Progenitor cell of endocrine pancreas (in vitro differentiated cells): Measurements from ENCODE around the gene DLL3. TPM values are rescaled to one million over a fixed set of nuclear protein-coding genes. Genes with fewer than 3 reads are reported as not detected.
"Not testable (repeated sequence)": the region's sequence is repeated elsewhere in the genome, so short reads cannot be mapped to it uniquely, and the experiment has no call there.

Experiments used
- DNase-seq: peaks from one replicate; pipeline ENCODE4 v3.0.0; 2021; ENCODE audit warnings: low spot score; ENCODE audit not compliant: unreplicated experiment
- H3K27ac Mint-ChIP-seq: 2 replicates; pipeline ENCODE4 v1.8.0; 2021; ENCODE audit warnings: mild to moderate bottlenecking, moderate library complexity, mixed read lengths
- H3K27me3 Mint-ChIP-seq: 2 replicates; pipeline ENCODE4 v1.8.0; 2021; ENCODE audit warnings: mixed read lengths
- H3K36me3 Mint-ChIP-seq: 2 replicates; pipeline ENCODE4 v1.8.0; 2022; ENCODE audit warnings: mixed read lengths; ENCODE audit not compliant: insufficient read depth
- H3K4me1 Mint-ChIP-seq: 2 replicates; pipeline ENCODE4 v1.8.0; 2021; ENCODE audit warnings: low read depth, mixed read lengths
- H3K4me3 Mint-ChIP-seq: 2 replicates; pipeline ENCODE4 v1.8.0; 2021; ENCODE audit warnings: low read depth, mild to moderate bottlenecking, moderate library complexity, mixed read lengths
- H3K9me3 Mint-ChIP-seq: 2 replicates; pipeline ENCODE4 v1.8.0; 2021; ENCODE audit warnings: low read depth, mixed read lengths
- long read RNA-seq: library from polyadenylated mRNA; unstranded; transcript quantifications from one replicate; pipeline ENCODE4 v2.0.0, GENCODE V29; 2020
- total RNA-seq: library from RNA; stranded (reverse); gene quantifications from 2 replicates; pipeline ENCODE4 v1.2.1, GENCODE V29; 2021
- TF ChIP-seq, protein P1 (sequence below): fragments of 200-600 bp; sonication (generic); IDR thresholded peaks from one replicate; pipeline ENCODE4 v1.5.0; 2021; ENCODE audit warnings: antibody characterized with exemption, mild to moderate bottlenecking; ENCODE audit not compliant: unreplicated experiment

DLL3 gene, protein sequence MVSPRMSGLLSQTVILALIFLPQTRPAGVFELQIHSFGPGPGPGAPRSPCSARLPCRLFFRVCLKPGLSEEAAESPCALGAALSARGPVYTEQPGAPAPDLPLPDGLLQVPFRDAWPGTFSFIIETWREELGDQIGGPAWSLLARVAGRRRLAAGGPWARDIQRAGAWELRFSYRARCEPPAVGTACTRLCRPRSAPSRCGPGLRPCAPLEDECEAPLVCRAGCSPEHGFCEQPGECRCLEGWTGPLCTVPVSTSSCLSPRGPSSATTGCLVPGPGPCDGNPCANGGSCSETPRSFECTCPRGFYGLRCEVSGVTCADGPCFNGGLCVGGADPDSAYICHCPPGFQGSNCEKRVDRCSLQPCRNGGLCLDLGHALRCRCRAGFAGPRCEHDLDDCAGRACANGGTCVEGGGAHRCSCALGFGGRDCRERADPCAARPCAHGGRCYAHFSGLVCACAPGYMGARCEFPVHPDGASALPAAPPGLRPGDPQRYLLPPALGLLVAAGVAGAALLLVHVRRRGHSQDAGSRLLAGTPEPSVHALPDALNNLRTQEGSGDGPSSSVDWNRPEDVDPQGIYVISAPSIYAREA
- 0.93 and 1.1 TPM in 2 replicates for total RNA-seq
- long read RNA-seq: 0 reads

DNA sequence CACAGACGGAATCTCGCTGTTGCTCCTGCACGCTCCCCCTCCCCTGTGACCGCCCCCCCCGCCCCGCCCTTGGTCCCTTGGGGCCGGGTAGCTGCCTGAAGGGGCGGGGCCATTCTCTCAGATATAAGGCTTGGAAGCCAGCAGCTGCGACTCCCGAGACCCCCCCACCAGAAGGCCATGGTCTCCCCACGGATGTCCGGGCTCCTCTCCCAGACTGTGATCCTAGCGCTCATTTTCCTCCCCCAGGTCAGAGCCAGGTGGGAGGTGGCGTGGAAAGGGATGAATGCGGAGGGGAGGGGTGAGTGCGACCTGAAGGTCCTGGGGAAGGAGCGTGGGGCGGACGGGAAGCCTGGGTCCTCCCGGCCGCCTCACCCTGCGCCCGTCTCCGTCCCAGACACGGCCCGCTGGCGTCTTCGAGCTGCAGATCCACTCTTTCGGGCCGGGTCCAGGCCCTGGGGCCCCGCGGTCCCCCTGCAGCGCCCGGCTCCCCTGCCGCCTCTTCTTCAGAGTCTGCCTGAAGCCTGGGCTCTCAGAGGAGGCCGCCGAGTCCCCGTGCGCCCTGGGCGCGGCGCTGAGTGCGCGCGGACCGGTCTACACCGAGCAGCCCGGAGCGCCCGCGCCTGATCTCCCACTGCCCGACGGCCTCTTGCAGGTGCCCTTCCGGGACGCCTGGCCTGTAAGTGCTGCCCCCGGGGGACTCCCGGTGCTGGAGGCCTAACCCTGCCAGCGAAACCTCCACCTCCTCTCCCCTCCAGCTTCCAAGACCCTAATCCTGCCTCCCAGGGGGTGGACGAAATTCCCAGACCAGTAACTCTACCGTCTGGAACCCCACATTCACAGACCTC, at the start of gene DLL3:
TSS of gene DLL3 (plus strand) at position 150 of the 845 bp plus-strand sequence. CDS start at position 178, 28 bp downstream.
- H3K27me3 Mint-ChIP-seq: peaks cover 64% of the 10 kb centered on the region
- H3K4me1 Mint-ChIP-seq: peaks cover 8% of the 10 kb centered on the region
- peak within 1 kb of the TSS; percentile 43 for H3K4me3 Mint-ChIP-seq
- H3K9me3 Mint-ChIP-seq: no peaks in the 10 kb centered on the region
- TF ChIP-seq, protein P1, sequence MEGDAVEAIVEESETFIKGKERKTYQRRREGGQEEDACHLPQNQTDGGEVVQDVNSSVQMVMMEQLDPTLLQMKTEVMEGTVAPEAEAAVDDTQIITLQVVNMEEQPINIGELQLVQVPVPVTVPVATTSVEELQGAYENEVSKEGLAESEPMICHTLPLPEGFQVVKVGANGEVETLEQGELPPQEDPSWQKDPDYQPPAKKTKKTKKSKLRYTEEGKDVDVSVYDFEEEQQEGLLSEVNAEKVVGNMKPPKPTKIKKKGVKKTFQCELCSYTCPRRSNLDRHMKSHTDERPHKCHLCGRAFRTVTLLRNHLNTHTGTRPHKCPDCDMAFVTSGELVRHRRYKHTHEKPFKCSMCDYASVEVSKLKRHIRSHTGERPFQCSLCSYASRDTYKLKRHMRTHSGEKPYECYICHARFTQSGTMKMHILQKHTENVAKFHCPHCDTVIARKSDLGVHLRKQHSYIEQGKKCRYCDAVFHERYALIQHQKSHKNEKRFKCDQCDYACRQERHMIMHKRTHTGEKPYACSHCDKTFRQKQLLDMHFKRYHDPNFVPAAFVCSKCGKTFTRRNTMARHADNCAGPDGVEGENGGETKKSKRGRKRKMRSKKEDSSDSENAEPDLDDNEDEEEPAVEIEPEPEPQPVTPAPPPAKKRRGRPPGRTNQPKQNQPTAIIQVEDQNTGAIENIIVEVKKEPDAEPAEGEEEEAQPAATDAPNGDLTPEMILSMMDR: no peak
- no peak for DNase-seq
- peak within 1 kb of the TSS; percentile 1 for H3K27ac Mint-ChIP-seq
- no peaks in the 10 kb centered on the region for H3K36me3 Mint-ChIP-seq

DNA sequence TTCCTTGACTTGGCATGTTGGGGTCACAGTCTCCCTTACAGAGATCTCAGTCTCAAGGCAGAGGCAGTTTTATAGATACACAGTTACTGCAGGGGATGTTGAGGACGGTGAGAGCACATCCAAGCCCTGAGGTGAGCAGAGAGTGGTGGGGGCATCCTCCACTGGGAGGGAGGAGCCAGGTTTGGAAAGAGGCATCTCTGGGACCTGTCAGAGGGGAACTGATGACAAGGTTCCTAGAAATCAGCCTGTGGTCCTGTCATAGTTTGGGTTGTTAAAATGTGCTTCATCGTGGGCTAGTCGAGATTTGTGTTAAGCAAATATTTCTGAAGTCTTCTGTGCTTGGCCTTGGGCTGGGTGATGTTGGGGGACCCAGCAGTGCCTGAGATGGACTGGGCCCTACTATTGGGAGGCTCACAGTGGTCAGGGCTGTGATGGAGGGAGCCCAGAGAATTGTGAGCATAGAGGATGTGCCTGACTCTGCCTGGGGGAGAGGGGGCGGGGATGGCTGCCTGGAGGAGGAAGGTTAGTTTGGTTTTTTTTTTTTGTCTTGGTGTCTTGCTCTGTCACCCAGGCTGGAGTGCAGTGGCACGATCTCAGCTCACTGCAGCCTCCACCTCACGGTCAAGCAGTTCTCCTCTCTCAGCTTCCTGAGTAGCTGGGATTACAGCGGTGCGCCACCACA, 49.5 kb upstream of the DLL3 start:
- Mint-ChIP-seq H3K27me3 (no peaks in the 10 kb centered on the region), H3K4me1 (peaks cover 16% of the 10 kb centered on the region), H3K27ac (peak overlapping the region; percentile 82), H3K9me3 (no peaks in the 10 kb centered on the region), H3K36me3 (peaks cover 18% of the 10 kb centered on the region), H3K4me3 (no peak overlapping the region)
- DNase-seq: no peak
- TF ChIP-seq, protein P1: no peak

DNA sequence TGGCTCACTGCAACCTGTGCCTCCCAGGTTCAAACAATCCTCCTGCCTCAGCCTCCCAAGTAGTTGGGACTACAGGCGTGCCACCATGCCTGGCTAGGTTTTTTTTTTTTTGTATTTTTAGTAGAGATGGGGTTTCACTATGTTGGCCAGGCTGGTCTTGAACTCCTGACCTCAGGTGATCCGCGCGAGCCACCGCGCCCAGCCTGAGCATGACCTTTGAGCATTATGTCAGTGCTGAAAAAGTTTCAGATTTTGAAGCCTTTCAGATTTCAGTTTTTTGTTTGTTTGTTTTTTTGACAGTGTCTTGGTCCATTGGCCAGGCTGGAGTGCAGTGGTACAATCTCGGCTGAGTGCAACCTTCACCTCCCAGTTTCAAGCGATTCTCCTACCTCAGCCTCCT, 47.5 kb upstream of the DLL3 start:
- H3K27ac Mint-ChIP-seq, H3K9me3 Mint-ChIP-seq, H3K4me3 Mint-ChIP-seq, DNase-seq, H3K4me1 Mint-ChIP-seq, H3K27me3 Mint-ChIP-seq: not testable (repeated sequence)
- peaks cover 18% of the 10 kb centered on the region for H3K36me3 Mint-ChIP-seq

DNA sequence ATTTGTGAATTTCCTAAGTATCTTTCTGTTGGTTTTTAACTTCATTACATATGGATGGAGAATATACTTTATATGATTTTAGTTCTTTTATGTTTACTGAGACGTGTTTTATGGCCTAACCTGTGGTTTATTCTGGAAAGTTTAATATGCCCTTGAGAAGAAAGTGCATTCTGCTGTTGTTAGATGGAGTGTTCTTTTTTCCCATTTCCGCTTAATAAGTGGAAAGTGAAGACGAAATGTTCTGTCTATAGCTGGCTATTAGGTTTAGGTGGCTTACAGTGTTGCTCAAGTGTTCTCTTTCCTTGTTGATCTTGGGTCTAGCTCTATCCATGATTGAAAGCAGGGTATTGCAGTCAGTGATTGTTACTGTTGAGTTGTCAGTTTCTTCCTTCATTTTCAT, 35.3 kb upstream of the DLL3 start:
- Mint-ChIP-seq H3K27me3 (no peaks in the 10 kb centered on the region), H3K36me3 (peaks cover 25% of the 10 kb centered on the region), H3K4me1 (no peaks in the 10 kb centered on the region), H3K27ac (peak overlapping the region; percentile 60), H3K9me3 (no peaks in the 10 kb centered on the region), H3K4me3 (no peak overlapping the region)
- TF ChIP-seq, protein P1: no peak
- no peak for DNase-seq

DNA sequence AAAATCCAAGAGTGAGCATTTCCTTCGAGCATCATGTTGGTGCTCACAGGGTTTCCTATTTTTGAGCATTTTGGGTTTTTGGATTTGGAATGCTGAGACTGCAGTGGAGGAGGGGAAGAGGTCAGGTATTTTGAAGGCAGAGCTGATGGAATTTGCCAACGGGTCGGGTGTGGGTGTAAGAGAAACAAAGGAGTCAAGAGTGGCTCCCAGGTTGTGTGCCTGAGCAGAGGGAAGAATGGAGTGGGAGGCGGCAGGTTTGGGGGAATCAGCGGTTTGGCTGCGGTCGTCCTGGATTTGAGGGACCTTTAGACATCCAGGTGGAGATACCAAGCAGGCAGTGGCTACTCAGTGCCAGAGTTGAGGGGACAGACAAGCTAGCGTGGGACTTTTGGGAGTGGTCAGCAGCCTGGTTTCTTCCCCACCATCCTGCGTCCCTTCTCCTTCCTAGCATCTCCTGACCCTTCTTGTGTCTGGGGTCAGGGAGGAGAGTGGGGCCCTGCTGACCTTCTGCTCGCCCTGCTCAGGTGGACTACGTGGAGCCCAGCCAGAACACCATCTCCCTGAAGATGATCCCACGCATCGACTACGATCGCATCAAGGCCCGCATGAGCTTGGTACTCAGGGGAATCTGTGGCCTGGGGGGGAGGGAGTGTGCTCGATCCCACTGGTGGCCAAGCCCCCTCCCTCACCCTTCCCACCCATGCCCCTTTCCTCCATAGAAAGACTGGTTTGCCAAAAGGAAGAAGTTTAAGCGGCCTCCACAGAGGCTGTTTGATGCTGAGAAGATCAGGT, 32.6 kb upstream of the DLL3 start:
- DNase-seq: no peak
- Mint-ChIP-seq H3K4me3 (no peak overlapping the region), H3K27me3 (no peaks in the 10 kb centered on the region), H3K36me3 (peaks cover 25% of the 10 kb centered on the region), H3K4me1 (no peaks in the 10 kb centered on the region), H3K9me3 (no peaks in the 10 kb centered on the region), H3K27ac (no peak overlapping the region)
- TF ChIP-seq, protein P1: no peak
